VCaP (cell line): Measurements from ENCODE around the gene SYT12.

Experiments
- H3K27ac ChIP-seq: fragments of 450-650 bp; 2 replicates; pipeline ENCODE4 v1.5.1; 2017
- TF ChIP-seq, protein P1 (sequence below): fragments of 450-650 bp; conservative IDR thresholded peaks from 2 replicates; pipeline ENCODE4 v1.5.1; 2017; ENCODE audit warnings: mild to moderate bottlenecking, moderate library complexity

SYT12 gene

DNA sequence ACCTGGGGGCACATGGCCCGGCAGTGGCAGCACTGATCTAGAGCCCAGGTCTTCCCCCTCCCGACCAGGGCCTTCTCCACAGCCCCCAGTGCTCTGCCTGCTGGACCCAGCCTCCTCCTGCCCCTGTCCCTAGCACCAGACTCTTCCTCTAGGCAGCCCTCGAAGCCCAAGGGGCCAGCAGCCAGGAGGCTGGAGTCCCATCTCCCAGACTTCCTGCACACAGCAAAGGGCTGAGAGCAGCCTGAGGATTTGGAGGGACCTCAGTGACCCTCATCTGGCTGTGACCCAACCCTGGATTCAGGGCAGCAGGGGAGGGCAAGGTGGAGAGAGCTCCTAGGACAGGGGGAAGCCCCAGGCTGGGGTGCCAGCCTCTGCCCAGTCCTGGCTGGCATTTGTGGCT is 36.7 kb downstream of the SYT12 start:
- H3K27ac ChIP-seq, result no peak overlapping the region; the same call in 1 of the 2 replicates
- TF ChIP-seq, protein P1, sequence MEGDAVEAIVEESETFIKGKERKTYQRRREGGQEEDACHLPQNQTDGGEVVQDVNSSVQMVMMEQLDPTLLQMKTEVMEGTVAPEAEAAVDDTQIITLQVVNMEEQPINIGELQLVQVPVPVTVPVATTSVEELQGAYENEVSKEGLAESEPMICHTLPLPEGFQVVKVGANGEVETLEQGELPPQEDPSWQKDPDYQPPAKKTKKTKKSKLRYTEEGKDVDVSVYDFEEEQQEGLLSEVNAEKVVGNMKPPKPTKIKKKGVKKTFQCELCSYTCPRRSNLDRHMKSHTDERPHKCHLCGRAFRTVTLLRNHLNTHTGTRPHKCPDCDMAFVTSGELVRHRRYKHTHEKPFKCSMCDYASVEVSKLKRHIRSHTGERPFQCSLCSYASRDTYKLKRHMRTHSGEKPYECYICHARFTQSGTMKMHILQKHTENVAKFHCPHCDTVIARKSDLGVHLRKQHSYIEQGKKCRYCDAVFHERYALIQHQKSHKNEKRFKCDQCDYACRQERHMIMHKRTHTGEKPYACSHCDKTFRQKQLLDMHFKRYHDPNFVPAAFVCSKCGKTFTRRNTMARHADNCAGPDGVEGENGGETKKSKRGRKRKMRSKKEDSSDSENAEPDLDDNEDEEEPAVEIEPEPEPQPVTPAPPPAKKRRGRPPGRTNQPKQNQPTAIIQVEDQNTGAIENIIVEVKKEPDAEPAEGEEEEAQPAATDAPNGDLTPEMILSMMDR, result no peak

DNA sequence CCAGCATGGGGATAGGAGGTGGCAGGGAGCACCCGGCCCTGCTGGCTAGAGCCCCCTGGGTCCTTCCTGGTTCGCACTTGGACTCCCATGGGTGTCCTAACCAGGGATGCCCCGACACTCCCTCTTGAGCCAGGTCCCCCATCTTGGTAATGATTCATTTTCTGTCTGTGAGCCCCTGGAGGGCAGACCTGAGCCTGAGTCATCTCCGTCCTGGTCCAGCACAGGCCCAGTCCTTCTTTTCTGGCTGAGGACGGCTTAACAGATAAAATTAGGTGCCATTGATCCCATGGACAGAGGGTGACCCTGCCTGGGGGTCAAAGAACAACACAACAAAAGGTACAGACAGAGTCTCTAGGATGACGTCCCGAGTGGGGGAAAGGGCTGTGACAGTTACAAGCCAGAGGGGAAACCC is 37.2 kb downstream of the SYT12 start:
- H3K27ac ChIP-seq, result no peak overlapping the region; the same call in 1 of the 2 replicates
- TF ChIP-seq, protein P1, result no peak

DNA sequence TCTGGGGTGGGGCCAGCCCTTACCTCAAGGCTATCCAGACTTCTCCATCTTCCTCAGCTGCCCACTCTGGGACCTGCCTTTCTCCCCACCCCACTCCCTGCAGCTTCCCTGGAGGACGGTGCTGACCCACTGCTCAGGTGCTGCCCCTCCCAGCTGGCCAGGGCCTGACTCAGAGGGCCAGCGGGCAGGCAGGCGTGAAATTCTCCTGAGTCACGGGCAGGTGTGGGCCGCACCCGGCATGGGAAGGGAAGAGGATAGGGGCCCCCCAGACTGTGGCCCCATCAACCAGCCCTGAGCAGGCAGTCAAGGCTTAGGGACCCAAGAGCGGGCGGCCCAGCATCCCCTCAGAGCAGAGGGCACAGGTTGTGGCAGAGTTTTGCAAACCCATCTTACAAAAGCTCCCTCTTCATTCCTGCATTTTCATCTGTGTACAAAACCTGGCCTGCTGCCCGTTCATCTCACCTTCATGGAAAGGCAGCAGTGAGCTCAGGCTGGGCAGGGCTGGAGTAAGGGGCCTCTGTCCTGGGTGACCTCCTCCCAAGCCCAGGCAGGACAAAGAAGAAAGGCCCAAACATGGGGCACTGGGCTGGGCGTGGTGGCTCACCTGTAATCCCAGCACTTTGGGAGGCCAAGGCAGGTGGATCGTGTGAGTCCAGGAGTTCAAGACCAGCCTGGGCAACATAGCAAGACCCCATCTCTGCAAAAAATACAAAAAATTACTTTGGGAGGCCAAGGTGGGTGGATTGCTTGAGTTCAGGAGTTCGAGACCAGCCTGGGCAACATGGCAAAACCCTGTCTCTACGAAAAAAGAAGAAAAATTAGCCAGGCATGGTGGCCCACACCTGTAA is 39.8 kb downstream of the SYT12 start:
- no peak overlapping the region; the same call in 1 of the 2 replicates for H3K27ac ChIP-seq
- TF ChIP-seq, protein P1, result no peak

DNA sequence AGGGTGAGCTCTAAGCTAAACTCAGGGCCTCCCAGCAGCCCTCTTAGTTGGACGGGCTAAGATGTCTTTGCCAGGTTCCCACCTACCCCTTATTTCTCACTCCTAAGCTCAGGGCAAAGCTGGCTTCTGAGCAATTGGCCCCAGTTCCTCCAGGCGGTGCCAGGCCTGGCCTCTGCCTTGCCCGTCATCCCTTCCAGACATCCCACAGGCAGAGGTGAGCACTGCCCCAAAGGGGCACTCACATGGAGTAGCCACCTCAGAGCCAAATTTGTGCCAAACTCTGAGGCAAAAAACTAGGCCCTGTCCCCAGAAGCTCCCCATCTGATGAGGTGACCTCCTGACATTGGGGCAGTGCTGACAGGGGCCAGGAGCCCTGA is 43.4 kb downstream of the SYT12 start:
- TF ChIP-seq, protein P1, result no peak
- no peak overlapping the region; the same call in 1 of the 2 replicates for H3K27ac ChIP-seq

DNA sequence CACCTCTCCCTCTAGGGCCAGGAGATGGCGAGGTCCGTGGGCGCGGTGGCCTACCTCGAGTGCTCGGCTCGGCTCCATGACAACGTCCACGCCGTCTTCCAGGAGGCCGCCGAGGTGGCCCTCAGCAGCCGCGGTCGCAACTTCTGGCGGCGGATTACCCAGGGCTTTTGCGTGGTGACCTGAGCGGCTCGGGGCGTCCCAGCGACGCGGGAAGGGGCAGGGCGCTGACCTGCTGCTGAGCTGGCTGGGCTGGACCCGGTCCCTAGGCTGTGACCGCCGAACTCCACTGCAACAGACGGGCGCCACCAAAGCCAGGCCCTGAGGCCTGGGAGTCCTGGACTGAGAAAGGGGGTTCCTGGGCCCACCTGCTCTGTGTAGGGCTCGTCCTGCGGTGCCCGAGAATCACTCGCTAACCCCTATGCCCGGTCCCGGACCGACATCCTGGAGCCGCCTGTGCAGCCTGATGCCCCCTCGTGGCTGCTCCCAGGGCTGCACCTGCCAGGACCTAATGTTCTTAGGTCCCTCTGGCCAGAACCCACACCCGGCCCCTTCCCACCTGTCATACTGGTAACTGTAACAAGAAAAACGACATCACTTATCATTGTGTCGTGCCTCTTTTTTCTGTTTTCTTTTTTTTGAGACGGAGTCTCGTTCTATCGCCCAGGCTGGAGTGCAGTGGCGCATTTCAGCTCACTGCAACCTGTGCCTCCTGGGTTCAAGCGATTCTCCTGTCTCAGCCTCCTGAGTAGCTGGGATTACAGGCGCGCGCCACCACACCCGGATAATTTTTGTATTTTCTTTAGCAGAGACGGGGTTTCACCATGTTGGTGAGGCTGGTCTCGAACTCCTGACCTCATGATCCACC is 48.7 kb downstream of the SYT12 start:
- TF ChIP-seq, protein P1, result peak; percentile 83
- no peak overlapping the region for H3K27ac ChIP-seq

DNA sequence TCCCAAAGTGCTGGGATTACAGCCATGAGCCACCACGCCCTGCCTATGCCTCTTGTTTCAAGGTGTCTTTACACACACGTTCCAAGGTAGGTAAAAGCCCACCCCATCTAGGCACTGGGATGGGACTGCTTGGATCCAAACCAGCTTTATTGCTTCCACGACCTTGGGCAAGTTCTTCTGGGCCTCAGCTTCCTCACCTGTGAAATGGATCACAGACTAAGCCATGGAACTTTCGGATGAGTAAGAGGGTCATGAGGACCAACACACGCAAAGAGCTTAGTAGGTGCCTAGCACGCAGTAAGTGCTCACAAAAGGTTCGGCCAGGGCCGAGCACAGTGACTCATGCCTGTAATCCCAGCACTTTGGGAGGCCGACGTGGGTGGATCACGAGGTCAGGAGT is 49.4 kb downstream of the SYT12 start:
- no peak overlapping the region for H3K27ac ChIP-seq
- TF ChIP-seq, protein P1, result no peak

DNA sequence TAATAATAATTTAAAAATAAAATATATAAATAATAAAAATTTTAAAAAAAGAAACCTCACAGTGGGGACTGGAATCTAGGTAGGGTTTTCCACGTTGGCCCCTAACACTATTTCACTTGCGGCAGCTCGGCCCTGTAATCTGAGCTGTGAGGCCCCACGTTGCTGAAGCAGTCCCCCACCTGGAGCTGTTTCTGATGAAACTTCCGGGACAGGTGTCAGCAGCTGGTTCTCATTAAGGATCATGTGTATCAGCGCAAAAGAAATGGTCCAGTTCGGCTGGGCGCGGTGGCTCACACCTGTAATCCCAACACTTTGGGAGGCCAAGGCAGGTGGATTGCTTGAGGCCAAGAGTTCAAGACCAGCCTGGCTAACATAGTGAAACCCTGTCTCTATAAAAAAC is 51.0 kb downstream of the SYT12 start:
- no peak overlapping the region for H3K27ac ChIP-seq
- TF ChIP-seq, protein P1, result no peak
